B cell (primary cell): ENCODE data around the gene ATP5ME.

Experiments used
- CTCF ChIP-seq: fragments of 200-600 bp; IDR thresholded peaks from one replicate; pipeline ENCODE4 v1.8.0; 2022; ENCODE audit warnings: antibody characterized with exemption, mild to moderate bottlenecking
- EZH2 ChIP-seq: IDR thresholded peaks from 2 replicates; pipeline ENCODE4 v1.6.1; 2012; ENCODE audit warnings: borderline replicate concordance, low read depth, mild to moderate bottlenecking, moderate library complexity, low read length; ENCODE audit not compliant: insufficient read depth, poor library complexity, severe bottlenecking

GRCh38 chr4:630656-631055 is 43.4 kb downstream of the ATP5ME start:
- TF ChIP-seq EZH2 = no peak
- no peak for TF ChIP-seq CTCF
